Measurements from ENCODE around the gene BRSK2. TPM values are rescaled to one million over a fixed set of nuclear protein-coding genes. Genes with fewer than 3 reads are reported as not detected.

BRSK2 gene
- total and polyA plus RNA-seq, 2 of the 4 experiments (the other 2 are of a cell fraction): 0.18 to 0.62 TPM

DNA sequence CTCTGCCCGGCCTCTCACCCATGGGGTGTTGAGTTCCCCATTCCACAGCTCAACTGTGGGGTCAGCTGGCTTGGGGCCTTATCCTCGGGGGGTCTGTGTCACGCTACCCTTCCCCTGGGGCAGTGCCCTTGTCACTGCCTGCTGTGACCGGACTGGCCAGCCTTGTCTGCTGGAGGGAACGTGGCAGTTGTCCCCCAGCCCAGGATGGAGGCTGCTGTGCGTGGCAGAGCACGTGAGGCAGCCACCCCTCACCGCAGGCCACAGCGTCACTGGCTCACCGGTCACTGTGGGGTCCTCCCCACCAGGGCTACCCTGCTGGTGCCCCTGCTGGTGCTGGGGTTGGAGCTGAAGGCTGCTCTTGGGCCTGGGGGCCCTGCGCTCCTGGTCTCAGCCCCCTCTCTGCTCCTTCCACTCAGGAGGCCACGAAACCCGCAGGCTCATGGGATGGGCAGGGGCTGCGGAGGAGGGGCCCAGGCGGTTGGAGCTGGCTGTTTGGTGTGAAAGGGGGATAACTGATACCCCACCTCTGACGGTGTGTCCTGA is 13.4 kb downstream of the BRSK2 start:
- H3K14ac ChIP-seq (replicated peaks; ENCODE audit: low read depth, low read length): no peak overlapping the region
- H2BK20ac ChIP-seq (ENCODE audit: low read depth, low read length): no peak overlapping the region
- no peak overlapping the region for H3K9ac ChIP-seq (ENCODE audit: low read depth, low read length)
- H3K27ac ChIP-seq (ENCODE audit: insufficient read depth, low read length): no peak overlapping the region
- peaks cover 9% of the 10 kb centered on the region; the same call in 1 of the 2 replicates for H3K27me3 ChIP-seq (ENCODE audit: control insufficient read depth, insufficient read depth, low read length)
- ATAC-seq (ENCODE audit: low read depth): no peak
- no peak overlapping the region for H2AK9ac ChIP-seq (replicated peaks; ENCODE audit: low read depth, low read length, poor library complexity)
- BruUV-seq (replicated peaks): no TSS peak
- peaks cover 7% of the 10 kb centered on the region; the same call in 1 of the 2 replicates for H4K20me1 ChIP-seq (ENCODE audit: insufficient read depth, low read length)
- no peak for DNase-seq
- dilution Hi-C loops (cut with HindIII; ENCODE audit: low sequenced_read_pairs, unreplicated experiment) (no loop called here), in situ Hi-C loops (cut with MboI; ENCODE audit: low sequenced_read_pairs) (no loop called here), intact Hi-C loops (cut with micrococcal nuclease) (no loop called here)
- H3K4me1 ChIP-seq (ENCODE audit: control insufficient read depth, insufficient read depth, low read length): no peaks in the 10 kb centered on the region
- CTCF ChIA-PET: no interaction called here
- H2BK15ac ChIP-seq (ENCODE audit: low read depth, low read length): no peak overlapping the region
- H3K18ac ChIP-seq (ENCODE audit: low read depth, low read length): no peak overlapping the region
- no peaks in the 10 kb centered on the region for H3K36me3 ChIP-seq (ENCODE audit: control insufficient read depth, insufficient read depth, low read length)
- H4K91ac ChIP-seq (ENCODE audit: insufficient read depth, low read depth, low read length): no peak overlapping the region
- H3K79me1 ChIP-seq (ENCODE audit: low read depth in 1 of 2, low read length in 2 of 2): no peaks in the 10 kb centered on the region
- 69% methylated on average over 4 of the region's 16 CpGs; no CpG with 5 or more reads in 1 of the 2 experiments for WGBS, 2 experiments (ENCODE audit: extremely low coverage in 2 of 2, insufficient read length in 1 of 2)
- no peak overlapping the region for H4K8ac ChIP-seq (ENCODE audit: low read depth in 2 of 2, low read length in 2 of 2)
- POLR2A ChIA-PET (ENCODE audit: unreplicated experiment): no interaction called here
- no peak overlapping the region for H3K4me2 ChIP-seq (ENCODE audit: low read depth, low read length)
- no peak overlapping the region for H2AK5ac ChIP-seq (ENCODE audit: low read depth, low read length)
- H3K9me1 ChIP-seq (ENCODE audit: insufficient read depth, low read length): no peaks in the 10 kb centered on the region
- no peak overlapping the region for H2BK5ac ChIP-seq (ENCODE audit: low read depth, low read length, poor library complexity, severe bottlenecking)
- H2AFZ ChIP-seq (replicated peaks; ENCODE audit: low read length, poor library complexity): no peak overlapping the region
- TF ChIP-seq CEBPB (IDR thresholded peaks at IDR 0.05; ENCODE audit: low read depth, low read length): no peak
- TF ChIP-seq FOS (IDR thresholded peaks at IDR 0.05; ENCODE audit: low read depth, low read length): no peak
- no peak for TF ChIP-seq RAD21 (IDR thresholded peaks at IDR 0.05; ENCODE audit: low read length)
- TF ChIP-seq SMC3 (IDR thresholded peaks at IDR 0.05; ENCODE audit: low read depth, low read length): no peak
- no peak for TF ChIP-seq NFE2L2 (IDR thresholded peaks at IDR 0.05; ENCODE audit: low read depth, low read length)
- TF ChIP-seq, protein P1, sequence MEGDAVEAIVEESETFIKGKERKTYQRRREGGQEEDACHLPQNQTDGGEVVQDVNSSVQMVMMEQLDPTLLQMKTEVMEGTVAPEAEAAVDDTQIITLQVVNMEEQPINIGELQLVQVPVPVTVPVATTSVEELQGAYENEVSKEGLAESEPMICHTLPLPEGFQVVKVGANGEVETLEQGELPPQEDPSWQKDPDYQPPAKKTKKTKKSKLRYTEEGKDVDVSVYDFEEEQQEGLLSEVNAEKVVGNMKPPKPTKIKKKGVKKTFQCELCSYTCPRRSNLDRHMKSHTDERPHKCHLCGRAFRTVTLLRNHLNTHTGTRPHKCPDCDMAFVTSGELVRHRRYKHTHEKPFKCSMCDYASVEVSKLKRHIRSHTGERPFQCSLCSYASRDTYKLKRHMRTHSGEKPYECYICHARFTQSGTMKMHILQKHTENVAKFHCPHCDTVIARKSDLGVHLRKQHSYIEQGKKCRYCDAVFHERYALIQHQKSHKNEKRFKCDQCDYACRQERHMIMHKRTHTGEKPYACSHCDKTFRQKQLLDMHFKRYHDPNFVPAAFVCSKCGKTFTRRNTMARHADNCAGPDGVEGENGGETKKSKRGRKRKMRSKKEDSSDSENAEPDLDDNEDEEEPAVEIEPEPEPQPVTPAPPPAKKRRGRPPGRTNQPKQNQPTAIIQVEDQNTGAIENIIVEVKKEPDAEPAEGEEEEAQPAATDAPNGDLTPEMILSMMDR (conservative IDR thresholded peaks at IDR 0.05; ENCODE audit: low read depth, low read length): no peak
- no peak for TF ChIP-seq MAZ (IDR thresholded peaks at IDR 0.05; ENCODE audit: borderline replicate concordance, low read depth, low read length)
- TF ChIP-seq MXI1 (IDR thresholded peaks at IDR 0.05; ENCODE audit: borderline replicate concordance, low read depth, low read length): no peak
- no peak for TF ChIP-seq CHD1 (IDR thresholded peaks at IDR 0.05; ENCODE audit: low read depth, low read length)
- no peak for TF ChIP-seq RFX5 (IDR thresholded peaks at IDR 0.05; ENCODE audit: low read depth, low read length)
- no peak for TF ChIP-seq BHLHE40 (IDR thresholded peaks at IDR 0.05; ENCODE audit: low read depth, low read length)
- TF ChIP-seq, protein P2, sequence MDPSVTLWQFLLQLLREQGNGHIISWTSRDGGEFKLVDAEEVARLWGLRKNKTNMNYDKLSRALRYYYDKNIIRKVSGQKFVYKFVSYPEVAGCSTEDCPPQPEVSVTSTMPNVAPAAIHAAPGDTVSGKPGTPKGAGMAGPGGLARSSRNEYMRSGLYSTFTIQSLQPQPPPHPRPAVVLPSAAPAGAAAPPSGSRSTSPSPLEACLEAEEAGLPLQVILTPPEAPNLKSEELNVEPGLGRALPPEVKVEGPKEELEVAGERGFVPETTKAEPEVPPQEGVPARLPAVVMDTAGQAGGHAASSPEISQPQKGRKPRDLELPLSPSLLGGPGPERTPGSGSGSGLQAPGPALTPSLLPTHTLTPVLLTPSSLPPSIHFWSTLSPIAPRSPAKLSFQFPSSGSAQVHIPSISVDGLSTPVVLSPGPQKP (IDR thresholded peaks at IDR 0.05; ENCODE audit: borderline replicate concordance, low read depth, low read length): no peak
- no peak overlapping the region for H3K56ac ChIP-seq (ENCODE audit: extremely low read depth, insufficient read depth, low read length)
- no peak overlapping the region for H2BK120ac ChIP-seq (ENCODE audit: low read depth, low read length)
- H3K23ac ChIP-seq (ENCODE audit: low read depth, low read length): no peak overlapping the region
- no peak overlapping the region for H3K4ac ChIP-seq (ENCODE audit: low read depth, low read length)
- H3K4me3 ChIP-seq (ENCODE audit: insufficient read depth, low read depth, low read length): no peak overlapping the region
- H4K5ac ChIP-seq (ENCODE audit: low read depth, low read length): no peak overlapping the region
- no peaks in the 10 kb centered on the region for H3K9me3 ChIP-seq (ENCODE audit: control insufficient read depth, insufficient read depth, low read length)

Measured in IMR-90 (cell line).